Hepatocyte (in vitro differentiated cells): ENCODE results near the gene DSN1. TPM values are rescaled to one million over a fixed set of nuclear protein-coding genes. Genes with fewer than 3 reads are reported as not detected.

ENCODE experiments used
- DNase-seq: peaks from one replicate; pipeline ENCODE4 v3.0.0-alpha.2; 2016; ENCODE audit warnings: low spot score
- H2AFZ ChIP-seq: fragments of 200-600 bp; sonication (generic); 2 replicates; pipeline ENCODE4 v1.6.0; 2016; ENCODE audit warnings: antibody characterized with exemption, mild to moderate bottlenecking
- H3K27ac ChIP-seq: fragments of 200-600 bp; sonication (generic); 2 replicates; pipeline ENCODE4 v1.5.1; 2016; ENCODE audit warnings: mild to moderate bottlenecking
- H3K27me3 ChIP-seq: fragments of 200-600 bp; sonication (generic); 2 replicates; pipeline ENCODE4 v1.6.1; 2016
- H3K36me3 ChIP-seq: fragments of 200-600 bp; sonication (generic); replicated peaks from 2 replicates; pipeline ENCODE4 v1.5.1; 2016; ENCODE audit warnings: low read depth; ENCODE audit not compliant: insufficient read depth
- H3K4me1 ChIP-seq: fragments of 200-600 bp; sonication (generic); 2 replicates; pipeline ENCODE4 v1.5.1; 2016; ENCODE audit warnings: mild to moderate bottlenecking, moderate library complexity; ENCODE audit not compliant: insufficient read depth
- H3K4me2 ChIP-seq: fragments of 200-600 bp; sonication (generic); 2 replicates; pipeline ENCODE4 v1.6.0; 2016
- H3K4me3 ChIP-seq: fragments of 200-600 bp; sonication (generic); 2 replicates; pipeline ENCODE4 v1.5.1; 2016; ENCODE audit warnings: mild to moderate bottlenecking
- H3K79me2 ChIP-seq: fragments of 200-600 bp; sonication (generic); 2 replicates; pipeline ENCODE4 v1.6.0; 2017; ENCODE audit warnings: mild to moderate bottlenecking
- H3K9me2 ChIP-seq: fragments of 200-600 bp; sonication (generic); replicated peaks from 2 replicates; pipeline ENCODE4 v1.6.0; 2017; ENCODE audit warnings: mild to moderate bottlenecking; ENCODE audit not compliant: insufficient read depth
- H3K9me3 ChIP-seq: fragments of 200-600 bp; sonication (generic); 2 replicates; pipeline ENCODE4 v1.5.1; 2016; ENCODE audit warnings: low read depth, mild to moderate bottlenecking
- H4K20me1 ChIP-seq: fragments of 200-600 bp; sonication (generic); 2 replicates; pipeline ENCODE4 v1.6.0; 2016; ENCODE audit warnings: mild to moderate bottlenecking; ENCODE audit not compliant: insufficient read depth, poor library complexity, severe bottlenecking
- EZH2 ChIP-seq: fragments of 200-600 bp; sonication (generic); IDR thresholded peaks from 2 replicates; pipeline ENCODE4 v1.6.1; 2016; ENCODE audit warnings: antibody characterized with exemption, mild to moderate bottlenecking, borderline replicate concordance
- EZH2phosphoT487 ChIP-seq: fragments of 200-600 bp; sonication (generic); IDR thresholded peaks from one replicate; pipeline ENCODE4 v1.6.1; 2018; ENCODE audit warnings: antibody characterized with exemption, mild to moderate bottlenecking, low read depth, moderate library complexity; ENCODE audit not compliant: unreplicated experiment, severe bottlenecking
- WGBS: methylation state at CpG from one replicate; pipeline ENCODE4 v1.1.6; 2016; ENCODE audit warnings: low lambda C conversion rate; ENCODE audit errors: missing lambda C conversion rate; 5-methylcytosine and 5-hydroxymethylcytosine counted together
- polyA plus RNA-seq: library from polyadenylated mRNA; unstranded; fragments of >200 nt; fragmentation: Nextera tagmentation; extraction: Ambion mirVana; gene quantifications from 2 replicates; pipeline ENCODE4 v1.2.1, GENCODE V29; 2016
- total RNA-seq: library from RNA; depleted of rRNA; stranded (reverse); fragments of >200 nt; gene quantifications from 2 replicates; pipeline ENCODE4 v1.2.3, GENCODE V29; 2014
- TF ChIP-seq, protein P1 (sequence below): fragments of 200-600 bp; sonication (generic); IDR thresholded peaks from 2 replicates; pipeline ENCODE4 v1.5.1; 2016; ENCODE audit warnings: antibody characterized with exemption, mild to moderate bottlenecking; ENCODE audit not compliant: poor library complexity

DSN1 gene
- total and polyA plus RNA-seq, 2 experiments from 2014 or later: 9.5 to 12.7 TPM

DNA sequence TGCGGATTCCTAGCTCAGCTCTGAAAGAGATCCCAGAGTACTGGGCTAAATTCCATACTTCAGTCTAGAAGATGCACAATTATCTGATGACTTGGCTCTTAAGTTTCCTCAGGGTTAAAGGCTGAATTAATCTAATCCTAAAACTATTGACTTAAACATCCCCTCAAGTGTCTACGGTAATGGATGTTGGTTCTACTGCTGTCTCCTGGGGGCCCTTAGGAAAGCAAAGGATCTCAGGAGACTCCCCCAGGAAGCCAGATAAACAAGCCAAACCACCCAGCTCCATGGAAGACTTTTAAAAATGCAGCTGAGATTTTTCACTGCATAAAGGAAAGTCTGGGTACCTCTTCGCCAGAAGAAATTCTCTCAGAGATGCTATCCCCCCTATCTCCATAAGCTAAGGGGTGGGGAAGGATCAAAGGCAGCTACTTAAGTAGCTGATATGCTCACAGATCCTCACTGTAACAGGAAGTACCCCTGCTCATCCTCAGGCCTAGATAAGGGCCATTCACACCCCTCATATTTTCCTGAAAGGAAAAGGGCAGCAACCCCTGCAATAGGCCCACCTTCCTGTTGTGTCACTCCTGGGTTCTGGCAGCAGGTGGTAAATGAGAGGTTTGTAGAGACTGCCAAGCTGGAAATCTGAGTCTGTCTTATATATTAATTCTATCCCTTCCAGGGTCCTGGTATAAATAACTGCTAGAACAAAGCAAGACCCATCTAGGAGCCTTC is 36.9 kb downstream of the DSN1 start:
- H3K9me2 ChIP-seq: no peaks in the 10 kb centered on the region
- WGBS: 73% methylated on average over 3 of the region's 3 CpGs
- TF ChIP-seq EZH2phosphoT487 (no peak), EZH2 (no peak)
- TF ChIP-seq, protein P1, sequence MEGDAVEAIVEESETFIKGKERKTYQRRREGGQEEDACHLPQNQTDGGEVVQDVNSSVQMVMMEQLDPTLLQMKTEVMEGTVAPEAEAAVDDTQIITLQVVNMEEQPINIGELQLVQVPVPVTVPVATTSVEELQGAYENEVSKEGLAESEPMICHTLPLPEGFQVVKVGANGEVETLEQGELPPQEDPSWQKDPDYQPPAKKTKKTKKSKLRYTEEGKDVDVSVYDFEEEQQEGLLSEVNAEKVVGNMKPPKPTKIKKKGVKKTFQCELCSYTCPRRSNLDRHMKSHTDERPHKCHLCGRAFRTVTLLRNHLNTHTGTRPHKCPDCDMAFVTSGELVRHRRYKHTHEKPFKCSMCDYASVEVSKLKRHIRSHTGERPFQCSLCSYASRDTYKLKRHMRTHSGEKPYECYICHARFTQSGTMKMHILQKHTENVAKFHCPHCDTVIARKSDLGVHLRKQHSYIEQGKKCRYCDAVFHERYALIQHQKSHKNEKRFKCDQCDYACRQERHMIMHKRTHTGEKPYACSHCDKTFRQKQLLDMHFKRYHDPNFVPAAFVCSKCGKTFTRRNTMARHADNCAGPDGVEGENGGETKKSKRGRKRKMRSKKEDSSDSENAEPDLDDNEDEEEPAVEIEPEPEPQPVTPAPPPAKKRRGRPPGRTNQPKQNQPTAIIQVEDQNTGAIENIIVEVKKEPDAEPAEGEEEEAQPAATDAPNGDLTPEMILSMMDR: no peak
- H3K79me2 ChIP-seq: peaks cover 16% of the 10 kb centered on the region
- H3K36me3 ChIP-seq: no peaks in the 10 kb centered on the region
- no peaks in the 10 kb centered on the region for H3K4me1 ChIP-seq
- H3K27me3 ChIP-seq: no peaks in the 10 kb centered on the region
- H3K4me3 ChIP-seq: no peak overlapping the region
- no peak overlapping the region for H3K4me2 ChIP-seq
- H3K27ac ChIP-seq: no peak overlapping the region
- DNase-seq: no peak
- no peak overlapping the region for H2AFZ ChIP-seq
- no peaks in the 10 kb centered on the region for H3K9me3 ChIP-seq
- H4K20me1 ChIP-seq: no peaks in the 10 kb centered on the region

GRCh38 chr20:36732456-36732855 is 41.1 kb downstream of the DSN1 start:
- no peaks in the 10 kb centered on the region for H3K27me3 ChIP-seq
- no peak overlapping the region for H3K4me3 ChIP-seq
- no peaks in the 10 kb centered on the region for H3K4me1 ChIP-seq
- DNase-seq: no peak
- WGBS: 92% methylated on average over 1 of the region's 1 CpG
- H3K79me2 ChIP-seq: peaks cover 14% of the 10 kb centered on the region
- no peaks in the 10 kb centered on the region for H3K36me3 ChIP-seq
- no peaks in the 10 kb centered on the region for H3K9me2 ChIP-seq
- no peaks in the 10 kb centered on the region for H4K20me1 ChIP-seq
- no peak overlapping the region for H2AFZ ChIP-seq
- no peaks in the 10 kb centered on the region for H3K9me3 ChIP-seq
- TF ChIP-seq EZH2 (no peak), EZH2phosphoT487 (no peak)
- TF ChIP-seq, protein P1: no peak
- H3K4me2 ChIP-seq: no peak overlapping the region
- no peak overlapping the region for H3K27ac ChIP-seq

DNA sequence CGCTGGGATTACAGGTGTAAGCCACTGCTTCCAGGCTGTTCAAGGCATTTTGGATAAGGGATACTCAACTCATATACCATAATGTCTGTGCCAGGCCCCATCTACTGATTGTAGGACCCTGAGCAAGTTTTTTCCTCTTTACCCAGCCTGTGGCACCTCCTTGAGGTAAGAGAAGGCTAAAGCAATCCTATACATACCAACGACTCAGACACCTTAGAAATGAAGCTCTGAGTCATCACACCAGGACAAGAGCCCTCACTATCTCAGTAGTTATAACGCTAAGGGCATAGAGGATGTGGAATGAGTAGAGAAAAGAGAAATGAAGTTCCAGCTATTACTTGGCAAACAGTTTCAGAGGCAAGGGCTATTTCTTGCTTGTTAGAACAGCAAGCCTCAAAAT is 44.6 kb downstream of the DSN1 start:
- TF ChIP-seq, protein P1: peak; percentile 29
- no peak for TF ChIP-seq EZH2
- Histone ChIP-seq H3K4me1 (no peaks in the 10 kb centered on the region), H3K9me3 (no peaks in the 10 kb centered on the region), H3K27me3 (no peaks in the 10 kb centered on the region), H3K36me3 (no peaks in the 10 kb centered on the region), H2AFZ (no peak overlapping the region), H3K4me2 (no peak overlapping the region), H3K27ac (no peak overlapping the region), H4K20me1 (no peaks in the 10 kb centered on the region), H3K79me2 (peaks cover 10% of the 10 kb centered on the region), H3K4me3 (no peak overlapping the region), H3K9me2 (no peaks in the 10 kb centered on the region)
- DNase-seq: peak; percentile 31
- WGBS: 52% methylated on average over 3 of the region's 3 CpGs
